Panc1 (cell line): ENCODE results near the gene MAST4. TPM values are rescaled to one million over a fixed set of nuclear protein-coding genes. Genes with fewer than 3 reads are reported as not detected.

Experiments used
- ATAC-seq: fragments of 200-7000 bp; cut with Tn5 transposase; 2 replicates; pipeline ENCODE4 v1.9.1; 2020; ENCODE audit warnings: mild to moderate bottlenecking, moderate library complexity
- BruUV-seq: library from RNA; stranded (reverse); fragments of 400-500 nt; replicated peaks from 2 replicates; lab custom pipeline; 2021; lab: Mats Ljungman, UMichigan
- CTCF ChIA-PET: fragments of 300-600 bp; sonication (Branson Sonifier 250); formaldehyde crosslinking; loops from one replicate; lab custom pipeline; 2022; ENCODE audit warnings: antibody characterized with exemption; lab: Charles Lee
- POLR2A ChIA-PET: fragments of 300-600 bp; sonication (Branson Sonifier 250); formaldehyde crosslinking; loops from one replicate; lab custom pipeline; 2022; ENCODE audit warnings: antibody characterized with exemption; lab: Charles Lee
- DNase-seq: peaks from one replicate; pipeline ENCODE4 v3.0.0-alpha.2; 2010; ENCODE audit warnings: low read depth, low spot score
- H3K27ac ChIP-seq: 2 replicates; pipeline ENCODE4 v1.5.1; 2011; ENCODE audit warnings: mild to moderate bottlenecking, low read length, inconsistent platforms
- H3K27me3 ChIP-seq: fragments of 200-500 bp; sonication (Bioruptor generic); 2 replicates; pipeline ENCODE4 v1.6.0; 2014; ENCODE audit warnings: low read length, inconsistent platforms; ENCODE audit not compliant: control insufficient read depth, insufficient read depth
- H3K36me3 ChIP-seq: fragments of 200-500 bp; sonication (Bioruptor generic); 2 replicates; pipeline ENCODE4 v1.5.1; 2014; ENCODE audit warnings: inconsistent platforms, mild to moderate bottlenecking, low read length, moderate library complexity; ENCODE audit not compliant: control insufficient read depth, insufficient read depth
- H3K4me1 ChIP-seq: 2 replicates; pipeline ENCODE4 v1.5.1; 2011; ENCODE audit warnings: inconsistent platforms, mild to moderate bottlenecking, low read length, moderate library complexity; ENCODE audit not compliant: control insufficient read depth, insufficient read depth
- H3K4me3 ChIP-seq, 2 experiments: 2 replicates each; pipeline ENCODE4 v1.5.1; 2011 to 2012; ENCODE audit warnings: low read depth in 2 of 2, low read length in 2 of 2, mild to moderate bottlenecking in 2 of 2, inconsistent platforms in 1 of 2, moderate library complexity in 1 of 2
- H3K9me3 ChIP-seq: fragments of 200-500 bp; sonication (Bioruptor generic); 2 replicates; pipeline ENCODE4 v1.5.1; 2014; ENCODE audit warnings: low read depth, mild to moderate bottlenecking, inconsistent platforms, low read length, moderate library complexity; ENCODE audit not compliant: control insufficient read depth, insufficient read depth
- POLR2AphosphoS5 ChIP-seq: IDR thresholded peaks from 2 replicates; pipeline ENCODE4 v1.6.1; 2012; ENCODE audit warnings: mild to moderate bottlenecking, low read depth, low read length, moderate library complexity
- SIN3A ChIP-seq: IDR thresholded peaks from 2 replicates; pipeline ENCODE4 v1.6.1; 2012; ENCODE audit warnings: low read depth, mild to moderate bottlenecking, low read length, moderate library complexity, borderline replicate concordance; ENCODE audit not compliant: insufficient read depth
- TCF7L2 ChIP-seq: IDR thresholded peaks from 2 replicates; pipeline ENCODE4 v1.6.1; 2011; ENCODE audit warnings: mild to moderate bottlenecking, low read depth, low read length, inconsistent platforms
- in situ Hi-C: cut with HindIII; loops from 2 replicates; pipeline ENCODE4 v1.10.0; 2016; ENCODE audit warnings: low sequenced_read_pairs, low pct_unique_long_range_greater_than_20kb
- intact Hi-C: fragments of 100-400 bp; cut with micrococcal nuclease; formaldehyde crosslinking; loops from one replicate; pipeline ENCODE4 v1.10.0; 2022; ENCODE audit not compliant: unreplicated experiment
- total RNA-seq: library from RNA; stranded (reverse); gene quantifications from one replicate; pipeline ENCODE4 v1.2.1, GENCODE V29; 2021; ENCODE audit not compliant: unreplicated experiment
- TF ChIP-seq, protein P1 (sequence below): fragments of 450-650 bp; IDR thresholded peaks from 2 replicates; pipeline ENCODE4 v1.5.1; 2017; ENCODE audit warnings: mild to moderate bottlenecking
- TF ChIP-seq, protein P2 (sequence below), 2 experiments: IDR thresholded peaks; 2 replicates each; pipeline ENCODE4 v1.6.1; 2011 to 2012; ENCODE audit warnings: low read depth in 2 of 2, control low read depth in 1 of 2, low read length in 1 of 2, mild to moderate bottlenecking in 1 of 2, moderate library complexity in 1 of 2; ENCODE audit not compliant: insufficient read depth in 1 of 2

The MAST4 gene
- total RNA-seq, 1 experiment from 2014 or later: 1.8 TPM

DNA sequence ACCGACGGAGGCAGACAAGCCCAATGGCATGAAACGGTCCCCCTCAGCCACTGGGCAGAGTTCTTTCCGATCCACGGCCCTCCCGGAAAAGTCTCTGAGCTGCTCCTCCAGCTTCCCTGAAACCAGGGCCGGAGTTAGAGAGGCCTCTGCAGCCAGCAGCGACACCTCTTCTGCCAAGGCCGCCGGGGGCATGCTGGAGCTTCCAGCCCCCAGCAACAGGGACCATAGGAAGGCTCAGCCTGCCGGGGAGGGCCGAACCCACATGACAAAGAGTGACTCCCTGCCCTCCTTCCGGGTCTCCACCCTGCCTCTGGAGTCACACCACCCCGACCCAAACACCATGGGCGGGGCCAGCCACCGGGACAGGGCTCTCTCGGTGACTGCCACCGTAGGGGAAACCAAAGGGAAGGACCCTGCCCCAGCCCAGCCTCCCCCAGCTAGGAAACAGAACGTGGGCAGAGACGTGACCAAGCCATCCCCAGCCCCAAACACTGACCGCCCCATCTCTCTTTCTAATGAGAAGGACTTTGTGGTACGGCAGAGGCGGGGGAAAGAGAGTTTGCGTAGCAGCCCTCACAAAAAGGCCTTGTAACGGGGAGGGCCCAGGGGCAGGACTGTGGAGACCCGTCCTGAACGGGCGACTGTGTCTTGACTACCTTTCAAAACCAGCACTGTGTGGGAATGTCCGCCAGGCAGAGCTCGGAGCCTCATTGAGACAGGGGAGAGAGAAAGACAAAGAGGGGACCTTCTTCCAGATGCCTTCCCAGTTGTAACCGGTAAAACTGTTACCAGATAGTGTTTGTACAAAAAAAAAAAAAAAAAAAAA lies 570.5 kb downstream of the MAST4 start:
- ATAC-seq: 0 out of 2 replicates have a peak, but pooled peaks have one; percentile 10

DNA sequence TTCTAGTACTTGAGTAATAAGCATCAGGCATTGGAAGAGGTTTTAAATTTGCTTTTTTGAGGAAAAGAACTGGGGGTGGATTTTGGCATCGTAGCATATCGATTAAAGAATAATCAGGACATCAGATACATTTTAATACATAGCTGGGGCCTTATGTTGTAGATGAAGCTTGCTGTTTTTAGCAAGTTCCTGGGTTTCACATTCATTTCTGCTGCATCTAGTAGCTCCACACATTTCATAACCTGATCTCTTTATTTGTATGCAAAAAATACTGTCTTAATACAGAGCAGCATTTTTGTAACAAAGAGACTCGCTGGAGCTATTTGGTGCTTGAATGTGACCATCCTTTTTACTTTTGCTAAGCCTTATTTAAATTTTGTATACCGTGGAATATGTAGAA lies 571.9 kb downstream of the MAST4 start:
- ChIA-PET CTCF (no interaction called here), POLR2A (no interaction called here)
- in situ Hi-C loops (no loop called here), intact Hi-C loops (no loop called here)
- ATAC-seq: no peak
- Histone ChIP-seq H3K36me3 (no peaks in the 10 kb centered on the region), H3K27me3 (no peaks in the 10 kb centered on the region), H3K4me1 (no peaks in the 10 kb centered on the region), H3K4me3 (no peak overlapping the region), H3K9me3 (no peaks in the 10 kb centered on the region), H3K27ac (no peak overlapping the region)
- BruUV-seq: no TSS peak
- no peak for DNase-seq
- TF ChIP-seq TCF7L2 (no peak), POLR2AphosphoS5 (no peak), SIN3A (no peak)
- TF ChIP-seq, protein P1, sequence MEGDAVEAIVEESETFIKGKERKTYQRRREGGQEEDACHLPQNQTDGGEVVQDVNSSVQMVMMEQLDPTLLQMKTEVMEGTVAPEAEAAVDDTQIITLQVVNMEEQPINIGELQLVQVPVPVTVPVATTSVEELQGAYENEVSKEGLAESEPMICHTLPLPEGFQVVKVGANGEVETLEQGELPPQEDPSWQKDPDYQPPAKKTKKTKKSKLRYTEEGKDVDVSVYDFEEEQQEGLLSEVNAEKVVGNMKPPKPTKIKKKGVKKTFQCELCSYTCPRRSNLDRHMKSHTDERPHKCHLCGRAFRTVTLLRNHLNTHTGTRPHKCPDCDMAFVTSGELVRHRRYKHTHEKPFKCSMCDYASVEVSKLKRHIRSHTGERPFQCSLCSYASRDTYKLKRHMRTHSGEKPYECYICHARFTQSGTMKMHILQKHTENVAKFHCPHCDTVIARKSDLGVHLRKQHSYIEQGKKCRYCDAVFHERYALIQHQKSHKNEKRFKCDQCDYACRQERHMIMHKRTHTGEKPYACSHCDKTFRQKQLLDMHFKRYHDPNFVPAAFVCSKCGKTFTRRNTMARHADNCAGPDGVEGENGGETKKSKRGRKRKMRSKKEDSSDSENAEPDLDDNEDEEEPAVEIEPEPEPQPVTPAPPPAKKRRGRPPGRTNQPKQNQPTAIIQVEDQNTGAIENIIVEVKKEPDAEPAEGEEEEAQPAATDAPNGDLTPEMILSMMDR: no peak
- TF ChIP-seq, protein P2, sequence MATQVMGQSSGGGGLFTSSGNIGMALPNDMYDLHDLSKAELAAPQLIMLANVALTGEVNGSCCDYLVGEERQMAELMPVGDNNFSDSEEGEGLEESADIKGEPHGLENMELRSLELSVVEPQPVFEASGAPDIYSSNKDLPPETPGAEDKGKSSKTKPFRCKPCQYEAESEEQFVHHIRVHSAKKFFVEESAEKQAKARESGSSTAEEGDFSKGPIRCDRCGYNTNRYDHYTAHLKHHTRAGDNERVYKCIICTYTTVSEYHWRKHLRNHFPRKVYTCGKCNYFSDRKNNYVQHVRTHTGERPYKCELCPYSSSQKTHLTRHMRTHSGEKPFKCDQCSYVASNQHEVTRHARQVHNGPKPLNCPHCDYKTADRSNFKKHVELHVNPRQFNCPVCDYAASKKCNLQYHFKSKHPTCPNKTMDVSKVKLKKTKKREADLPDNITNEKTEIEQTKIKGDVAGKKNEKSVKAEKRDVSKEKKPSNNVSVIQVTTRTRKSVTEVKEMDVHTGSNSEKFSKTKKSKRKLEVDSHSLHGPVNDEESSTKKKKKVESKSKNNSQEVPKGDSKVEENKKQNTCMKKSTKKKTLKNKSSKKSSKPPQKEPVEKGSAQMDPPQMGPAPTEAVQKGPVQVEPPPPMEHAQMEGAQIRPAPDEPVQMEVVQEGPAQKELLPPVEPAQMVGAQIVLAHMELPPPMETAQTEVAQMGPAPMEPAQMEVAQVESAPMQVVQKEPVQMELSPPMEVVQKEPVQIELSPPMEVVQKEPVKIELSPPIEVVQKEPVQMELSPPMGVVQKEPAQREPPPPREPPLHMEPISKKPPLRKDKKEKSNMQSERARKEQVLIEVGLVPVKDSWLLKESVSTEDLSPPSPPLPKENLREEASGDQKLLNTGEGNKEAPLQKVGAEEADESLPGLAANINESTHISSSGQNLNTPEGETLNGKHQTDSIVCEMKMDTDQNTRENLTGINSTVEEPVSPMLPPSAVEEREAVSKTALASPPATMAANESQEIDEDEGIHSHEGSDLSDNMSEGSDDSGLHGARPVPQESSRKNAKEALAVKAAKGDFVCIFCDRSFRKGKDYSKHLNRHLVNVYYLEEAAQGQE (IDR thresholded peaks at IDR 0.05; ENCODE audit: insufficient read depth in 1 of 2, low read depth in 2 of 2, low read length in 1 of 2): no peak

More for the DNA sequence above, 570.5 kb downstream of the MAST4 start:
- intact Hi-C loops (no loop called here), in situ Hi-C loops (no loop called here)
- DNase-seq: no peak
- CTCF ChIA-PET: interaction anchor here (0.9 kb wide), 1 partner anchor 9 kb away, joined by 5 read pairs; no protein-coding TSS in a partner anchor
- no TSS peak for BruUV-seq
- Histone ChIP-seq H3K4me3 (no peak overlapping the region), H3K36me3 (no peaks in the 10 kb centered on the region), H3K9me3 (no peaks in the 10 kb centered on the region), H3K4me1 (no peaks in the 10 kb centered on the region), H3K27ac (no peak overlapping the region), H3K27me3 (no peaks in the 10 kb centered on the region)
- POLR2A ChIA-PET: no interaction called here
- no peak for TF ChIP-seq SIN3A
- TF ChIP-seq, protein P1: peak; percentile 37; the same call in 1 of the 2 replicates
